ENCODE data around the gene RRP7A. TPM values are rescaled to one million over a fixed set of nuclear protein-coding genes. Genes with fewer than 3 reads are reported as not detected.
"Not testable (repeated sequence)": the region's sequence is repeated elsewhere in the genome, so short reads cannot be mapped to it uniquely, and the experiment has no call there.

The RRP7A gene
- total RNA-seq, 1 donor from 2014 or later: 54.9 TPM

GRCh38 chr22:42549331-42550060 is 29.9 kb upstream of the RRP7A start:
- no peaks in the 10 kb centered on the region for H4K20me1 ChIP-seq (ENCODE audit: insufficient read depth, low read length)
- H2AFZ ChIP-seq (ENCODE audit: low read depth, low read length): no peak overlapping the region
- H3K4me2 ChIP-seq (ENCODE audit: low read length): no peak overlapping the region
- H3K27me3 Mint-ChIP-seq (ENCODE audit: low read depth, unreplicated experiment): peaks cover 39% of the 10 kb centered on the region
- peaks cover 9% of the 10 kb centered on the region for H3K27me3 ChIP-seq (ENCODE audit: insufficient read depth, low read length)
- no peak overlapping the region for H3K9ac ChIP-seq (ENCODE audit: low read length)
- no peaks in the 10 kb centered on the region for H3K9me3 ChIP-seq (ENCODE audit: insufficient read depth, low read depth, low read length)
- no peak for TF ChIP-seq EZH2 (IDR thresholded peaks at IDR 0.05; ENCODE audit: insufficient read depth, low read length)
- no peak for TF ChIP-seq CTCF (IDR thresholded peaks at IDR 0.05; ENCODE audit: insufficient read depth, low read depth, low read length)
- no peaks in the 10 kb centered on the region for H3K4me1 Mint-ChIP-seq (ENCODE audit: low read depth, unreplicated experiment)
- no peaks in the 10 kb centered on the region for H3K79me2 ChIP-seq (ENCODE audit: insufficient read depth, low read length)
- no peak overlapping the region for H3K4me3 Mint-ChIP-seq (ENCODE audit: unreplicated experiment)
- no peaks in the 10 kb centered on the region for H3K36me3 ChIP-seq (ENCODE audit: insufficient read depth, low read length)
- no peaks in the 10 kb centered on the region for H3K36me3 Mint-ChIP-seq (ENCODE audit: low read depth, unreplicated experiment)
- H3K9me3 Mint-ChIP-seq (ENCODE audit: unreplicated experiment): no peaks in the 10 kb centered on the region
- no peak overlapping the region for H3K27ac ChIP-seq (ENCODE audit: low read depth, low read length)
- no peak overlapping the region for H3K27ac Mint-ChIP-seq (ENCODE audit: unreplicated experiment)
- FAIRE-seq (no peak), DNase-seq (ENCODE audit: low read depth) (no peak)
- peaks cover 6% of the 10 kb centered on the region for H3K4me1 ChIP-seq (ENCODE audit: insufficient read depth, low read length)
- no peak overlapping the region for H3K4me3 ChIP-seq (ENCODE audit: insufficient read depth, low read depth, low read length)

GRCh38 chr22:42548597-42549330 is 29.2 kb upstream of the RRP7A start:
- no peaks in the 10 kb centered on the region for H3K36me3 ChIP-seq (ENCODE audit: insufficient read depth, low read length)
- no peak overlapping the region for H3K9ac ChIP-seq (ENCODE audit: low read length)
- no peaks in the 10 kb centered on the region for H3K79me2 ChIP-seq (ENCODE audit: insufficient read depth, low read length)
- no peak overlapping the region for H3K4me3 ChIP-seq (ENCODE audit: insufficient read depth, low read depth, low read length)
- Mint-ChIP-seq H3K4me1 (ENCODE audit: low read depth, unreplicated experiment) (no peaks in the 10 kb centered on the region), H3K9me3 (ENCODE audit: unreplicated experiment) (no peaks in the 10 kb centered on the region), H3K27me3 (ENCODE audit: low read depth, unreplicated experiment) (peaks cover 37% of the 10 kb centered on the region), H3K4me3 (ENCODE audit: unreplicated experiment) (no peak overlapping the region), H3K27ac (ENCODE audit: unreplicated experiment) (no peak overlapping the region), H3K36me3 (ENCODE audit: low read depth, unreplicated experiment) (no peaks in the 10 kb centered on the region)
- TF ChIP-seq CTCF (IDR thresholded peaks at IDR 0.05; ENCODE audit: insufficient read depth, low read depth, low read length): no peak
- TF ChIP-seq EZH2 (IDR thresholded peaks at IDR 0.05; ENCODE audit: insufficient read depth, low read length): no peak
- H3K4me1 ChIP-seq (ENCODE audit: insufficient read depth, low read length): no peaks in the 10 kb centered on the region
- no peak overlapping the region for H3K27ac ChIP-seq (ENCODE audit: low read depth, low read length)
- no peaks in the 10 kb centered on the region for H4K20me1 ChIP-seq (ENCODE audit: insufficient read depth, low read length)
- peaks cover 9% of the 10 kb centered on the region for H3K27me3 ChIP-seq (ENCODE audit: insufficient read depth, low read length)
- no peak overlapping the region for H2AFZ ChIP-seq (ENCODE audit: low read depth, low read length)
- no peaks in the 10 kb centered on the region for H3K9me3 ChIP-seq (ENCODE audit: insufficient read depth, low read depth, low read length)
- no peak for FAIRE-seq
- no peak overlapping the region for H3K4me2 ChIP-seq (ENCODE audit: low read length)
- DNase-seq (ENCODE audit: low read depth): no peak

GRCh38 chr22:42548126-42548525 is 28.5 kb upstream of the RRP7A start:
- not testable (repeated sequence) for H3K27me3 ChIP-seq (ENCODE audit: insufficient read depth, low read length); DNase-seq (ENCODE audit: low read depth); H3K79me2 ChIP-seq (ENCODE audit: insufficient read depth, low read length); H3K4me1 ChIP-seq (ENCODE audit: insufficient read depth, low read length); H3K4me3 Mint-ChIP-seq (ENCODE audit: unreplicated experiment); H3K4me2 ChIP-seq (ENCODE audit: low read length); H3K36me3 Mint-ChIP-seq (ENCODE audit: low read depth, unreplicated experiment); H3K27ac ChIP-seq (ENCODE audit: low read depth, low read length); H3K4me3 ChIP-seq (ENCODE audit: insufficient read depth, low read depth, low read length); H3K27ac Mint-ChIP-seq (ENCODE audit: unreplicated experiment); H4K20me1 ChIP-seq (ENCODE audit: insufficient read depth, low read length); H3K9me3 ChIP-seq (ENCODE audit: insufficient read depth, low read depth, low read length); H2AFZ ChIP-seq (ENCODE audit: low read depth, low read length); FAIRE-seq; H3K36me3 ChIP-seq (ENCODE audit: insufficient read depth, low read length); H3K4me1 Mint-ChIP-seq (ENCODE audit: low read depth, unreplicated experiment); H3K9ac ChIP-seq (ENCODE audit: low read length); H3K9me3 Mint-ChIP-seq (ENCODE audit: unreplicated experiment)
- peaks cover 37% of the 10 kb centered on the region for H3K27me3 Mint-ChIP-seq (ENCODE audit: low read depth, unreplicated experiment)

All from astrocyte (in vitro differentiated cells and primary cell).